KMS-11 (cell line): ENCODE results near the gene ONECUT2.

ENCODE experiments used
- H2AFZ ChIP-seq: fragments of 200-600 bp; sonication (generic); 2 replicates; pipeline ENCODE4 v1.6.1; 2016; ENCODE audit warnings: antibody characterized with exemption, mixed run types, low read depth
- H3K27ac ChIP-seq: fragments of 200-600 bp; sonication (generic); 2 replicates; pipeline ENCODE4 v1.6.1; 2016; ENCODE audit warnings: mild to moderate bottlenecking, mixed run types
- H3K27me3 ChIP-seq: fragments of 200-600 bp; sonication (generic); 2 replicates; pipeline ENCODE4 v1.6.1; 2017; ENCODE audit warnings: mild to moderate bottlenecking, low read depth, mixed run types, moderate library complexity; ENCODE audit not compliant: insufficient read depth
- H3K36me3 ChIP-seq: fragments of 200-600 bp; sonication (generic); 2 replicates; pipeline ENCODE4 v1.6.1; 2017; ENCODE audit warnings: mild to moderate bottlenecking, mixed run types; ENCODE audit not compliant: insufficient read depth
- H3K4me1 ChIP-seq: fragments of 200-600 bp; sonication (generic); 2 replicates; pipeline ENCODE4 v1.6.1; 2016; ENCODE audit warnings: mild to moderate bottlenecking, low read depth, mixed run types; ENCODE audit not compliant: poor library complexity, severe bottlenecking
- H3K4me2 ChIP-seq: fragments of 200-600 bp; sonication (generic); 2 replicates; pipeline ENCODE4 v1.7.0; 2016; ENCODE audit warnings: mild to moderate bottlenecking, mixed run types
- H3K4me3 ChIP-seq: fragments of 200-600 bp; sonication (generic); IDR thresholded peaks from 2 replicates; pipeline ENCODE4 v1.6.1; 2017; ENCODE audit warnings: low read depth, low read length, mixed read lengths; ENCODE audit not compliant: insufficient read depth
- H3K79me2 ChIP-seq: fragments of 200-600 bp; sonication (generic); 2 replicates; pipeline ENCODE4 v1.6.1; 2016; ENCODE audit warnings: low read depth, mixed run types; ENCODE audit not compliant: insufficient read depth
- H3K9ac ChIP-seq: fragments of 200-600 bp; sonication (generic); 2 replicates; pipeline ENCODE4 v1.6.1; 2016; ENCODE audit warnings: mild to moderate bottlenecking, mixed run types
- H4K20me1 ChIP-seq: fragments of 200-600 bp; sonication (generic); 2 replicates; pipeline ENCODE4 v1.6.1; 2016; ENCODE audit warnings: mild to moderate bottlenecking, mixed run types; ENCODE audit not compliant: insufficient read depth
- CTCF ChIP-seq: fragments of 200-600 bp; sonication (generic); conservative IDR thresholded peaks from 2 replicates; pipeline ENCODE4 v1.6.1; 2017; ENCODE audit warnings: low read depth, mild to moderate bottlenecking, antibody characterized with exemption, low read length, moderate library complexity, mixed read lengths

ONECUT2 gene

GRCh38 chr18:57426187-57426586, 9.0 kb upstream of the ONECUT2 start:
- no peak overlapping the region for H3K9ac ChIP-seq
- no peaks in the 10 kb centered on the region for H3K79me2 ChIP-seq
- H3K36me3 ChIP-seq = no peaks in the 10 kb centered on the region
- H3K27ac ChIP-seq = peak overlapping the region; percentile 48
- no peaks in the 10 kb centered on the region for H3K27me3 ChIP-seq
- peak overlapping the region; percentile 41 for H3K4me2 ChIP-seq
- no peak for TF ChIP-seq CTCF
- H4K20me1 ChIP-seq = no peaks in the 10 kb centered on the region
- peaks cover 68% of the 10 kb centered on the region for H3K4me1 ChIP-seq
- H2AFZ ChIP-seq = peak overlapping the region; percentile 2; the same call in 1 of the 2 replicates
- H3K4me3 ChIP-seq = no peak overlapping the region

- no peaks in the 10 kb centered on the region for H3K36me3 ChIP-seq
- H3K9ac ChIP-seq = no peak overlapping the region
- no peaks in the 10 kb centered on the region for H4K20me1 ChIP-seq
- no peaks in the 10 kb centered on the region for H3K79me2 ChIP-seq
- H3K4me1 ChIP-seq = peaks cover 53% of the 10 kb centered on the region
- no peak overlapping the region for H2AFZ ChIP-seq
- no peaks in the 10 kb centered on the region for H3K27me3 ChIP-seq
- TF ChIP-seq CTCF = no peak
- H3K4me2 ChIP-seq = no peak overlapping the region
- peak overlapping the region; percentile 48; the same call in 1 of the 2 replicates for H3K27ac ChIP-seq
- no peak overlapping the region for H3K4me3 ChIP-seq
Measured at GRCh38 chr18:57427429-57428201, 7.6 kb upstream of the ONECUT2 start.

- Histone ChIP-seq H3K79me2 (no peaks in the 10 kb centered on the region), H3K4me2 (no peak overlapping the region), H3K4me3 (no peak overlapping the region), H3K4me1 (peaks cover 46% of the 10 kb centered on the region), H3K36me3 (no peaks in the 10 kb centered on the region), H3K27ac (no peak overlapping the region), H2AFZ (no peak overlapping the region), H3K9ac (no peak overlapping the region), H4K20me1 (no peaks in the 10 kb centered on the region), H3K27me3 (no peaks in the 10 kb centered on the region; the same call in 1 of the 2 replicates)
- TF ChIP-seq CTCF = no peak
Measured at GRCh38 chr18:57428221-57429150, 6.7 kb upstream of the ONECUT2 start.

GRCh38 chr18:57429167-57430078, 5.8 kb upstream of the ONECUT2 start:
- peaks cover 48% of the 10 kb centered on the region for H3K4me1 ChIP-seq
- H3K27me3 ChIP-seq = no peaks in the 10 kb centered on the region; the same call in 1 of the 2 replicates

More at GRCh38 chr18:57429167-57430078, 5.8 kb upstream of the ONECUT2 start:
- peak overlapping the region; percentile 30; the same call in 1 of the 2 replicates for H3K4me2 ChIP-seq
- TF ChIP-seq CTCF = no peak
- H3K4me3 ChIP-seq = no peak overlapping the region
- H3K79me2 ChIP-seq = no peaks in the 10 kb centered on the region
- no peaks in the 10 kb centered on the region for H3K36me3 ChIP-seq
- peak overlapping the region; percentile 60 for H3K27ac ChIP-seq
- H2AFZ ChIP-seq = peak overlapping the region; percentile 38
- no peaks in the 10 kb centered on the region for H4K20me1 ChIP-seq
- H3K9ac ChIP-seq = peak overlapping the region; percentile 35; the same call in 1 of the 2 replicates
